ENCODE results near the gene APMAP.
A peak's percentile ranks its signal among the peaks of the same experiment; 100 is the strongest.

Gene APMAP

GRCh38 chr20:24998631-24999445 is 6.3 kb upstream of the APMAP start:
- DNase-seq (ENCODE audit: low read depth): no peak
- no peak for TF ChIP-seq CTCF (conservative IDR thresholded peaks at IDR 0.05; ENCODE audit: low read depth, low read length)
- H3K4me3 ChIP-seq (ENCODE audit: low read length): no peak overlapping the region

GRCh38 chr20:24998121-24998520 is 5.6 kb upstream of the APMAP start:
- no peak overlapping the region for H3K4me3 ChIP-seq (ENCODE audit: low read length)
- TF ChIP-seq CTCF (conservative IDR thresholded peaks at IDR 0.05; ENCODE audit: low read depth, low read length): no peak
- DNase-seq (ENCODE audit: low read depth): no peak

- no peak for TF ChIP-seq CTCF (conservative IDR thresholded peaks at IDR 0.05; ENCODE audit: low read depth, low read length)
- H3K4me3 ChIP-seq (ENCODE audit: low read length): no peak overlapping the region
- no peak for DNase-seq (ENCODE audit: low read depth)
Observed at GRCh38 chr20:24996449-24997377, 4.2 kb upstream of the APMAP start.

GRCh38 chr20:24995741-24996448 is 3.3 kb upstream of the APMAP start:
- H3K4me3 ChIP-seq (ENCODE audit: low read length): no peak overlapping the region
- TF ChIP-seq CTCF (conservative IDR thresholded peaks at IDR 0.05; ENCODE audit: low read depth, low read length): no peak
- no peak for DNase-seq (ENCODE audit: low read depth)

- peak; percentile 17 for DNase-seq (ENCODE audit: low read depth)
- H3K4me3 ChIP-seq (ENCODE audit: low read length): peak overlapping the region; percentile 6
- TF ChIP-seq CTCF (conservative IDR thresholded peaks at IDR 0.05; ENCODE audit: low read depth, low read length): peak; percentile 93
Observed at GRCh38 chr20:24994470-24995368, 2.2 kb upstream of the APMAP start.

GRCh38 chr20:24994186-24994465 is 1.6 kb upstream of the APMAP start:
- TF ChIP-seq CTCF (conservative IDR thresholded peaks at IDR 0.05; ENCODE audit: low read depth, low read length): no peak
- DNase-seq (ENCODE audit: low read depth): no peak
- H3K4me3 ChIP-seq (ENCODE audit: low read length): no peak overlapping the region
